ENCODE measurements around the gene CRYM.

DNA sequence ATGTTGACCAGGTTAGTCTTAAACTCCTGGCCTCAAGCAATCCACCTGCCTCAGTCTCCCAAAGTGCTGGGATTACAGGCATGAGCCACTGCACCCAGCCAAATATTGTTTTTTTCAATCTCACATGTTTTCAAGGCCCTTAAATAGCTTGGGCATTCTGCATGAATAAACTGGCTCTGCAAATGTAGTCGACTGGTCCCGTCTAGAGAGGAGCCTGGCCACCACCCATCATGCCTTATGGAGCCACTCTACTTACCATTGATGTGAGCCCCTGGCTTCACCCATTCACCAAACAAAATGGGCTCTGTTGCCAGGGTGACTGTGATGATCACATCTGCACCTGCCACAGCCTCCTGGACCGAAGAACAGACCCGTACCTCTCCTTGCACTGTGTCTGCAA lies 10.8 kb downstream of the CRYM start:
- no peak for TF ChIP-seq ZNF23 (tag by site-specific recombination; IDR thresholded peaks at IDR 0.05; ENCODE audit: borderline replicate concordance)
- TF ChIP-seq, protein P1, sequence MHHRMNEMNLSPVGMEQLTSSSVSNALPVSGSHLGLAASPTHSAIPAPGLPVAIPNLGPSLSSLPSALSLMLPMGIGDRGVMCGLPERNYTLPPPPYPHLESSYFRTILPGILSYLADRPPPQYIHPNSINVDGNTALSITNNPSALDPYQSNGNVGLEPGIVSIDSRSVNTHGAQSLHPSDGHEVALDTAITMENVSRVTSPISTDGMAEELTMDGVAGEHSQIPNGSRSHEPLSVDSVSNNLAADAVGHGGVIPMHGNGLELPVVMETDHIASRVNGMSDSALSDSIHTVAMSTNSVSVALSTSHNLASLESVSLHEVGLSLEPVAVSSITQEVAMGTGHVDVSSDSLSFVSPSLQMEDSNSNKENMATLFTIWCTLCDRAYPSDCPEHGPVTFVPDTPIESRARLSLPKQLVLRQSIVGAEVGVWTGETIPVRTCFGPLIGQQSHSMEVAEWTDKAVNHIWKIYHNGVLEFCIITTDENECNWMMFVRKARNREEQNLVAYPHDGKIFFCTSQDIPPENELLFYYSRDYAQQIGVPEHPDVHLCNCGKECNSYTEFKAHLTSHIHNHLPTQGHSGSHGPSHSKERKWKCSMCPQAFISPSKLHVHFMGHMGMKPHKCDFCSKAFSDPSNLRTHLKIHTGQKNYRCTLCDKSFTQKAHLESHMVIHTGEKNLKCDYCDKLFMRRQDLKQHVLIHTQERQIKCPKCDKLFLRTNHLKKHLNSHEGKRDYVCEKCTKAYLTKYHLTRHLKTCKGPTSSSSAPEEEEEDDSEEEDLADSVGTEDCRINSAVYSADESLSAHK (tag by site-specific recombination; IDR thresholded peaks at IDR 0.05) = no peak
- TF ChIP-seq SALL2 (tag by site-specific recombination; IDR thresholded peaks at IDR 0.05; ENCODE audit: borderline replicate concordance) = no peak
- no peak for TF ChIP-seq YY1 (tag by site-specific recombination; IDR thresholded peaks at IDR 0.05)
- TF ChIP-seq, protein P2, sequence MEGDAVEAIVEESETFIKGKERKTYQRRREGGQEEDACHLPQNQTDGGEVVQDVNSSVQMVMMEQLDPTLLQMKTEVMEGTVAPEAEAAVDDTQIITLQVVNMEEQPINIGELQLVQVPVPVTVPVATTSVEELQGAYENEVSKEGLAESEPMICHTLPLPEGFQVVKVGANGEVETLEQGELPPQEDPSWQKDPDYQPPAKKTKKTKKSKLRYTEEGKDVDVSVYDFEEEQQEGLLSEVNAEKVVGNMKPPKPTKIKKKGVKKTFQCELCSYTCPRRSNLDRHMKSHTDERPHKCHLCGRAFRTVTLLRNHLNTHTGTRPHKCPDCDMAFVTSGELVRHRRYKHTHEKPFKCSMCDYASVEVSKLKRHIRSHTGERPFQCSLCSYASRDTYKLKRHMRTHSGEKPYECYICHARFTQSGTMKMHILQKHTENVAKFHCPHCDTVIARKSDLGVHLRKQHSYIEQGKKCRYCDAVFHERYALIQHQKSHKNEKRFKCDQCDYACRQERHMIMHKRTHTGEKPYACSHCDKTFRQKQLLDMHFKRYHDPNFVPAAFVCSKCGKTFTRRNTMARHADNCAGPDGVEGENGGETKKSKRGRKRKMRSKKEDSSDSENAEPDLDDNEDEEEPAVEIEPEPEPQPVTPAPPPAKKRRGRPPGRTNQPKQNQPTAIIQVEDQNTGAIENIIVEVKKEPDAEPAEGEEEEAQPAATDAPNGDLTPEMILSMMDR (tag by site-specific recombination; IDR thresholded peaks at IDR 0.05) = no peak
- TF ChIP-seq ZNF791 (tag by site-specific recombination; IDR thresholded peaks at IDR 0.05) = no peak
- no peak for TF ChIP-seq SETDB1 (IDR thresholded peaks at IDR 0.05; ENCODE audit: insufficient read length, low read length)
- no peak for TF ChIP-seq ZNF302 (tag by site-specific recombination; IDR thresholded peaks at IDR 0.05; ENCODE audit: low read depth)
- TF ChIP-seq ZXDB (tag by site-specific recombination; IDR thresholded peaks at IDR 0.05) = no peak
- TF ChIP-seq KLF7 (tag by site-specific recombination; IDR thresholded peaks at IDR 0.05; ENCODE audit: borderline replicate concordance) = no peak
- TF ChIP-seq ZNF132 (tag by site-specific recombination; IDR thresholded peaks at IDR 0.05; ENCODE audit: borderline replicate concordance) = no peak
- TF ChIP-seq ZNF416 (tag by site-specific recombination; IDR thresholded peaks at IDR 0.05) = no peak
- TF ChIP-seq EGR2 (tag by site-specific recombination; IDR thresholded peaks at IDR 0.05; ENCODE audit: low read depth) = no peak
